Lower lobe of right lung (tissue), 2 donors: Measurements from ENCODE around the gene HOXA9. TPM values are rescaled to one million over a fixed set of nuclear protein-coding genes. Genes with fewer than 3 reads are reported as not detected.

Source experiments
- ATAC-seq, 2 donors: fragments of 200-7000 bp; cut with Tn5 transposase; one replicate each; pipeline ENCODE4 v1.9.1; 2020 to 2022; ENCODE audit warnings: mild to moderate bottlenecking in 2 of 2, moderate library complexity in 2 of 2
- DNase-seq: peaks from one replicate; pipeline ENCODE4 v3.0.0-alpha.2; 2020
- H3K27ac ChIP-seq: fragments of 200-600 bp; one replicate; pipeline ENCODE4 v1.8.0; 2022
- H3K27me3 ChIP-seq: fragments of 200-600 bp; one replicate; pipeline ENCODE4 v1.8.0; 2022; ENCODE audit warnings: low read depth
- H3K36me3 ChIP-seq: fragments of 200-600 bp; one replicate; pipeline ENCODE4 v1.8.0; 2022; ENCODE audit warnings: mild to moderate bottlenecking
- H3K4me1 ChIP-seq: fragments of 200-600 bp; one replicate; pipeline ENCODE4 v1.8.0; 2022
- H3K4me3 ChIP-seq: fragments of 200-600 bp; one replicate; pipeline ENCODE4 v1.8.0; 2022; ENCODE audit warnings: mild to moderate bottlenecking
- H3K9me3 ChIP-seq: fragments of 200-600 bp; one replicate; pipeline ENCODE4 v1.8.0; 2022
- CTCF ChIP-seq: fragments of 200-600 bp; IDR thresholded peaks from one replicate; pipeline ENCODE4 v1.8.0; 2022; ENCODE audit warnings: antibody characterized with exemption, mild to moderate bottlenecking
- intact Hi-C: fragments of 100-400 bp; cut with DNase I; formaldehyde crosslinking; loops from one replicate; pipeline ENCODE4 v1.11.0; 2022
- total RNA-seq: library from RNA; stranded (reverse); fragmentation: NEBNext Ultra II Directional; extraction: Animal tissue kit (Norgen Biotek cat#: 25700); gene quantifications from one replicate; pipeline ENCODE4 v1.2.1, GENCODE V29; 2021
- donor health status: DM: no; HTN: yes; CAD: no; lungs with severe emphysema.

HOXA9 gene
- total RNA-seq, 1 donor from 2014 or later: 1.7 TPM

- H3K9me3 ChIP-seq: no peaks in the 10 kb centered on the region
- H3K4me1 ChIP-seq: peaks cover 20% of the 10 kb centered on the region
- no peak overlapping the region for H3K27ac ChIP-seq
- no peaks in the 10 kb centered on the region for H3K36me3 ChIP-seq
- DNase-seq (no peak), ATAC-seq (no peak)
- H3K4me3 ChIP-seq: no peak overlapping the region
- intact Hi-C loops: no loop called here
- no peak for TF ChIP-seq CTCF
- H3K27me3 ChIP-seq: peaks cover 95% of the 10 kb centered on the region
These were observed 46.4 kb upstream of the HOXA9 start for GRCh38 chr7:27211764-27212204.

- Histone ChIP-seq H3K27ac (no peak overlapping the region), H3K4me1 (peaks cover 20% of the 10 kb centered on the region), H3K9me3 (no peaks in the 10 kb centered on the region), H3K4me3 (no peak overlapping the region), H3K27me3 (peaks cover 98% of the 10 kb centered on the region), H3K36me3 (no peaks in the 10 kb centered on the region)
- ATAC-seq (no peak), DNase-seq (no peak)
- TF ChIP-seq CTCF: no peak
- intact Hi-C loops: no loop called here
These were observed 45.7 kb upstream of the HOXA9 start for GRCh38 chr7:27211084-27211446.

GRCh38 chr7:27210441-27211083, 45.2 kb upstream of the HOXA9 start:
- peaks cover 98% of the 10 kb centered on the region for H3K27me3 ChIP-seq
- H3K9me3 ChIP-seq: no peaks in the 10 kb centered on the region
- H3K36me3 ChIP-seq: no peaks in the 10 kb centered on the region
- H3K4me1 ChIP-seq: peaks cover 24% of the 10 kb centered on the region
- intact Hi-C loops: no loop called here
- ATAC-seq: peak; percentile 34 to 72
- TF ChIP-seq CTCF: peak; percentile 78
- peak overlapping the region; percentile 20 for H3K4me3 ChIP-seq
- H3K27ac ChIP-seq: no peak overlapping the region
- no peak for DNase-seq

GRCh38 chr7:27209933-27210440, 44.6 kb upstream of the HOXA9 start:
- Histone ChIP-seq H3K4me1 (peaks cover 30% of the 10 kb centered on the region), H3K9me3 (no peaks in the 10 kb centered on the region), H3K36me3 (no peaks in the 10 kb centered on the region), H3K27me3 (peaks cover 98% of the 10 kb centered on the region), H3K4me3 (no peak overlapping the region), H3K27ac (no peak overlapping the region)
- TF ChIP-seq CTCF: no peak
- no peak for DNase-seq
- ATAC-seq: no peak
- intact Hi-C loops: no loop called here

- no peak for DNase-seq
- no peak for ATAC-seq
- H3K27me3 ChIP-seq: peaks cover 98% of the 10 kb centered on the region
- no peak overlapping the region for H3K27ac ChIP-seq
- TF ChIP-seq CTCF: no peak
- intact Hi-C loops: no loop called here
- H3K4me1 ChIP-seq: peaks cover 35% of the 10 kb centered on the region
- no peak overlapping the region for H3K4me3 ChIP-seq
- no peaks in the 10 kb centered on the region for H3K9me3 ChIP-seq
- H3K36me3 ChIP-seq: no peaks in the 10 kb centered on the region
These were observed 43.7 kb upstream of the HOXA9 start for GRCh38 chr7:27208998-27209397.
